ENCODE data around the gene APMAP.

APMAP gene

DNA sequence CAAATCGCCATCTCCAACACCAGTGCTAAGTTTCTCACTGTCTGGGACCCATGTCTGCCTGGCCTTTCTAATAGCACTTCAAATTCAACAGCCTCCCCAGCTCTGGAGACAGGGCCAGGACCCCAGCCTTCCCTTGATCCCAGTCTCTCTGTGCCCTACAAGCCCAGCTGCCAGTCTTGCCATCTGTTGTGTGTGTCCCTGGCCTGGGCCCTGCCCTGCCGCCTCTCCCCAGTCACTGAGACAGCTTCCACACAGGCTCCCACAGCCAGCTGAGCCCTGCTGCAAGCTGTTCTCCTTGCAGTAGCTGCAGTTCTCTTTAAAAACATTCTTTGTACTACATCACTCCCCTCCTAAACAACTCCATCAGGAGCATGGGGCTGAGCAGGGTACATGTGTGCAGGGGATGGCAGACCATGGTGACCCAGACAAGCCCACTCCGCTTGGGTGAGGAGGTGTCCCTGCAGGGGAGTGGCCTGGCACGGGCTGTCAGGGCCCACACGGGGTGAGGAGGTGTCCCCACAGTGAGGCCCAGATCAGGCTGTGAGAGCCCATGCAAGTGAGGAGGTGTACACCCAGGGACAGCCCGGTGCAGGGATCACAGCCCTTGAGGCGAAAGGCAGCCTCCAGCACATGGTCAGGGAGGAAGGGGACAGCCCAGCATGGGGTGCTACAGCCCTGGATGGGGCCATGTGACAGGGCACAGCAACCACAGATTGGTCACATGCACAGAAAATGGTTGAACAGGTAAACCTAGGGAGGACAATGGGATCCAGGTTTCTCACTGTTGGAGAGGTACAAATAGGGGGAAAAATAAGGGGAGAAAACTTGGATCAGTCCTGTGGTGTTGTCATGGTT is 27.3 kb downstream of the APMAP start:
- no peak for DNase-seq (ENCODE audit: low read depth)

DNA sequence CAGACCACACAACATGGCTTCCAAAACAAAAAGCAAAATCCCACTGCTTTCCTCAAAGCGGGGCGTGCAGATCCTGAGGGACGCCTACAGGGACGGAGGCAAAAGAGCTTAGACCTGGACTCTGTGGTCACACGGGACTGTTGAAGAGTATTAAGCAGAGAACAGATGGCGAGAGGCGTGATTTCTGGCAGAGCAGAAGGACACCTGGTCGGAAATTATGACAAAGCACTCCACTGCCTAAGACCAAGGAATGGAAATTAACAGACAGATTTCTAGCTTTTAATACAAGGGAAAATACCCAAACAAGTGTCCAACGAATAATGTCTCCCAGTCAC is 28.1 kb downstream of the APMAP start:
- DNase-seq (ENCODE audit: low read depth): no peak

DNA sequence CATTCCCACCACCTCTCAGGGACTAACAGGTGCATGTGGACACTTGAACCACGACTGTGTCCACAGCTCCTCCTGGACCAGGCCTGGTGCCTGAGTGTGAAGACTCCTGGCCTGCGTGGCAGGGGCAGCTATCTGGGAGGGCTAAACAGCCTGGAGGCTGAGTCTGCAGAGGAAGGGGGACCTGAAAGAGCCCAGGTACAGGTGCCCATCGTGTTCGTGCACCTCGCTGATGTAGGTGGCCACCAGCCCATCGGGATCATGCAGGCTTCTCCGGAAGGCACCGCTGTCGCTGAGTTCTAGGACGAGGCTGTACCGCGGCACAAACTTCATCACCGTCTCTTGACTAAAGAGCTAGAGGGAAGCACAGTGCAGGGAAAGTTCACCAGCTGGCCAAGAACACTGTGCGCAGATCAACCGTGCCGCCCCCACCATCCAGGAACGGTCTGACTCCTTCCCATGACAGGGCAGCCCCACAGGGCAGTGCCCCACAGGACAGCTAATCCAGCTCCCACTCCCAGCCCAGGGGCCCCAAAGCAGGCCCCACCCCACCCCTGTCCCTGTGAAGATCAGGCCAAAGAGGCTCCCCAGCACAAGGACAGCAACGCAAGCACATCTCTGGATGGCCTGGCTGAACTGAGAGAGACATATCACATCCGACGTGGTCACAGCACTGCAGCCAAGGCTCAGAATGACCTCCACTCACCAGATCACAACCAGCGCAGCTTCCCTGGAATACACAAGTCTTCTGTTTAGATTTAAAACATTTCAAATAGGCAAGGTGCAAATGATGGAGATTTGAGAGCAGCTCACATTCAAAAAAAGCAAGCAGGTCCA is 28.7 kb downstream of the APMAP start:
- no peak for DNase-seq (ENCODE audit: low read depth)

DNA sequence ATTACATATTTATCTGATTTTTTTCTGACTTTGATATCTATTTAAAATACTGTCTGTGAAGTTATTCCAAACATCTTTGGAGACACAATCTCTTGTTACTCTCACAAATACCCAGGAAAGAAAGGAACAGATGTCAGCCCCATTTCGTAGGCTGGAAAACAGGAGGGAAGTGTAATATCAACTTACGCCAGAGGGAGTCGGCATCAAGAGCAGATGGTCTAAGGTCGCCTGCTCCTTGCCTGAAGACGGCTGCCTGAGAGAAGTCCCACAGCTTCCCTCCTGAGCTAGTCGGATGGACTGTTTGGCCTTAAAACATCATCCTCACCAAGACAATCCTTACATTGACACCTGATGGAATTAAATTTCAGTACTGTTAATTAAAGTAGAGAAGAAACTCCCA is 30.0 kb downstream of the APMAP start:
- no peak for DNase-seq (ENCODE audit: low read depth)

DNA sequence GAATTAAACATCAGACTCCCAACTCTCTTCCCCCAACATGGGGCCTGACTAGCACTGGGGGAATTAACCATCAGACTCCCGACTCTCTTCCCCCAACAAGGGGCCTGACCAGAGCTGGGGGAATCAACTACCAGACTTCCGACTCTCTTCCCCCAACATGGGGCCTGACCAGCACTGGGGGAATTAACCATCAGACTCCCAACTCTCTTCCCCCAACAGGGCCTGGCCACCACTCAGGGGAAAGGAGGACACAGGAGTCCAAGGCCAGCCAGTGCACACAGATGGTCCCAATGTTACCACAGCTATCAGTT is 30.4 kb downstream of the APMAP start:
- no peak for DNase-seq (ENCODE audit: low read depth)

DNA sequence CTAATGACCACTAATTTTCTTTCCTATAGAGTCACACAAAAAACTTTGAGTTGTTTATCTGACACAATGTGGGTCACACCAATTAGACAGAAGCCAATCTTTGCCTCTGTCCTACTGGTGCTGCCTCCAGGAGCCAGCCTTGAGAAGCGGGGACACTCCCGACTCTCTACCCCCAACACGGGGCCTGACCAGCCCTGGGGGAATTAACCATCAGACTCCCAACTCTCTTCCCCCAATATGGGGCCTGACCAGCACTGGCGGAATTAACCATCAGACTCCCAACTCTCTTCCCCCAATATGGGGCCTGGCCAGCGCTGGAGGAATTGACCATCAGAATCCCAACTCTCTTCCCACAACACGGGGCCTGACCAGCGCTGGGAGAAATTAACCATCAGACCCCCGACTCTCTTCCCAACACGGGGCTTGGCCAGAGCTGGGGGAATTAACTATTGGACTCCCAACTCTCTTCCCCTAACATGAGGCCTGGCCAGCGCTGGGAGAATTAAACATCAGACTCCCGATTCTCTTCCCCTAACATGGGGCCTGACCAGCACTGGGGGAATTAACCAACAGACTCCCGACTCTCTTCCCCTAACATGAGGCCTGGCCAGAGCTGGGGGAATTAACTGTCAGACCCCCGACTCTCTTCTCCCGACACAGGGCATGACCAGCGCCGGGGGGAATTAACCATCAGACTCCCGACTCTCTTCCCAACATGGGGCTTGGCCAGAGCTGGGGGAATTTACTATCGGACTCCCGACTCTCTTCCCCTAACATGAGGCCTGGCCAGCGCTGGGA is 31.0 kb downstream of the APMAP start:
- no peak for DNase-seq (ENCODE audit: low read depth)

DNA sequence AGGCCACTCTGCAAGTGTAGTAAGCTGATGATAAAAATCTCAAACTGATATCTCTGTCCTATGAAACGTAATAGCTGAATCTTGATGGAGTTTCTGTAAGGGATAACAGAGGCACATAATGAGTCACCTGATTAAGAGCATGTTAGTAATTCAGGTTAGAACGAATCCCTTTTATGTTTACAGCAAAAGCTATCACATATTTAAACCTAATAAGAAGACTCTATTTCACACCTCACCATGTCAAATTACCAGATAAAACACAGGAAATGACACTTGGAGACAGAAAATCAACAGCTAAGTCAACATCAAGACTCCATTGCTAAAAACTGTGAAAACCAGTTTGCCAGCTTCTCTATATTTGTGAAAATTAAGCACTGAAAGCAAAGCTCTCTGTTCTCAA is 31.7 kb downstream of the APMAP start:
- DNase-seq (ENCODE audit: low read depth): no peak

DNA sequence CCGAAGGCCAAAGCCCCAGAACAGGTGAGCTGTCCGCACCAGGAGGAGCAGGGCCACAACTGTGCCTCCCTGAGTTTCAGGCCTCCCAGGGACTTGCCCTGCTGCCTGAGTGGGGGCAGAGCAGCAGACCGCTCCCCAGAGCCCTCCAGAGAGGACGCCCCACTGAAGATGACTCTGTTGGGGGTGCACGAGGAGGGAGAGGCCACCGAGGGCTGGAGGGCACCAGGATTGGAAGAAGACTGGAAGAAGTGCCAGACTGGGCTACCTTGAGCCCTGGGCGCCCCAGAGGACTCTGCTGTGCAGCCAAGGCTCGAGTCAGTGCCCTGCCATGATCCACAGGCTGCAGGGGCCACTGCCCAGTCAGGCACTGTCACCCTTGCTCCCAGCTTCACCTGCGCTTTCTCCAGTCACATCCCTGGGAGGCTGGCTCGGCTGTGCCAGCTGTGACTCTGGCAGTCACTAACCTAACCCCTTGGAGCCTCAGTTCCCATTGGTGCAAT is 32.2 kb downstream of the APMAP start:
- DNase-seq (ENCODE audit: low read depth): no peak

DNA sequence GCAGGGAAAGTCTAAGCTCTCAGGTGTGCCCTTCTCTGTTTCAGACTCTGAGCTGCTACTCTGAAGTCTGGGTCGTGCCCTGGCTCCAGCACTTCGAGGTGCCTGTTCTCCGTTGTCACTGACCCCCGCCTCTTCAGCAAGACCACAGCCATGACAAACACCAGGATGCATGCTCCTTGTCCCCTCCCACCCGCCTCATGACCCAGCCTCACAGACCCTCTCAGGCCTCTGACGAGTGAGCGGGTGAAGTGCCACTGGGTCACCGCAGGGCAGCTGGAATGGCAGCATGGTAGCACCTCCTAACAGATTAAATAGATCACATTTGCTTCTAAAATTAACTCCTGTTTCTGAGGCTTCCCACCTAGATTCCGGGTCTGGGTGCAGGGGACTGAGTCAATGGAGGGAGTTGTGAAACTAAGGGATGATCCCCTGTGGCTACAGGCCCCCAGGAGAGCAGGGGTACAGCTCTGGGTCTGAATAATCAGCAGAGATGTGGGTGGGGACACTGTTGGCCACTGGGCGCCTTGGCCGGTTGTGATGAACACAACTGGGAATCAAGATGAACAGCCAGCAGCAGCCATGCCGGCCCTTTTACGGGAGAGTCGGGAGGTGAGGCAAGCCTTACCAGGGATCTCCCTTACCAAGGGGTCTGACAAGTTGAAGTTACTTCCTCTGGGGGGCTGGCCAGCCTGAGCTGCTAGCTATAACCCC is 32.8 kb downstream of the APMAP start:
- DNase-seq (ENCODE audit: low read depth): no peak

DNA sequence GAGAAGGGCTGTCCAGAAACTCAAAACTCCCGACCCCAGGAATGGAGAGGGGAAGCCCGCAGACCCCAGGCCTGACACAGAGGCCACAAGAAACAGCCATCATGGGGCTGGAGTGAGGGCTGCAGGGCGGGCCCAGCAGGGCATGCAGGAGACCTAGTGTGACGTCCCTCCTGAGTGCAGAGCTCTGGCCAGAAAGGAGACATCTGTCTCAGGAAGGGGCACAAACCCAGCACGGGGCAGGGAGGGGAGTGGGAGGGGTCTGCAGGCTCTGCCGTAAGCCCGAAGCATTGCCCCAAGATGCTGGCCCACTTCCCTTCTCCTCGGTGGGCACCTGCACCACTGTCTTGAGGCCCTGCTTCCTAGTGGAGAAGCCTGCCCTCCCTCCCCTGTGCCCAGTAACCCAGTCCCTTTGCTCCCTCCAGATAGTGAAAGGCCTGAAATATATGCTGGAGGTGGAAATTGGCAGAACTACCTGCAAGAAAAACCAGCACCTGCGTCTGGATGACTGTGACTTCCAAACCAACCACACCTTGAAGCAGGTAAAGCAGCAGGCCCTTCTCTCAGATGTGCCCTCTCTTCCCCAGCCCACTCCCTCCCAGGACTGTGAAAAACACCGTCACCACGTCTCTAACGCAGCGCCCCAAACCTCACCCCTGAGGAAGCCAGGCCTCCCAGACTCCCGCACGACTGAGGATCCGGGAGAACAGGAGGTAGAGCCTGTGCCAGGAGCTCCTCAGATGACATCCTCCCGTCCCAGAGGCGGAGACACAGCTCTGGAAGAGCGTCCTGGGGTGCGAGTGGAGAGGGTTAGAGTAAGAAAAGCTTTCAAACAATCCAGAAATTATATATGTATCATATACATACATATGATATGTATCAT is 33.8 kb downstream of the APMAP start:
- no peak for DNase-seq (ENCODE audit: low read depth)

DNA sequence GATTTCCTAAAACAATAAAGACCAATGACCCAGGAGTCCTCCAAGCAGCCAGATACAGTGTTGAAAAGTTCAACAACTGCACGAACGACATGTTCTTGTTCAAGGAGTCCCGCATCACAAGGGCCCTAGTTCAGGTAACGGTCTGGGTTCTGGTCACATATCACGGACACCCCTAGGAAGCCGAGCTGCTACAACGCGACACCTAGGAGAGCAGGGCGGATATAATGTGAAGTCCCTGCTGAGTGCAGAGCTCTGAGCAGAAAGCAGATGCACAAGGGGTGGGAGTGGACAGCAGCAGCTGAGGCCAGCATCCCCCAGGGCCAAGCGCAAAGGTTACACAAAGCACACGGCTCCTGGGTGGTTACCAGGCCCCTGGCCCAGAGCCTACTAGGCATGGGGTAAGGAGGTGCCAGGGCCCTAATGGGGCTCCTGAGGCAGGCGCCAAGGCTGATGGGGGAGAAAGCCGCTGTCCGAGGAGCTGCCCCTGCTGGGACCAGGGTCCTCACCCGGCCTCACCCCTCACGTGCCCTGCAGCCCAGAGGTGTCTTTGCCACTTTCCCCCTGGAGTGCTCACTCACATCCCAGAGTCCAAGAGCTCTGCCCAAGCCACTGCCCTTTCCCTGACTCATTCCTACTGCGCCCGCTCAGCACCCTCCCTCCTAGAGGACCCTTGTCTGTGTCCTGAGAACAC is 35.1 kb downstream of the APMAP start:
- DNase-seq (ENCODE audit: low read depth): no peak

DNA sequence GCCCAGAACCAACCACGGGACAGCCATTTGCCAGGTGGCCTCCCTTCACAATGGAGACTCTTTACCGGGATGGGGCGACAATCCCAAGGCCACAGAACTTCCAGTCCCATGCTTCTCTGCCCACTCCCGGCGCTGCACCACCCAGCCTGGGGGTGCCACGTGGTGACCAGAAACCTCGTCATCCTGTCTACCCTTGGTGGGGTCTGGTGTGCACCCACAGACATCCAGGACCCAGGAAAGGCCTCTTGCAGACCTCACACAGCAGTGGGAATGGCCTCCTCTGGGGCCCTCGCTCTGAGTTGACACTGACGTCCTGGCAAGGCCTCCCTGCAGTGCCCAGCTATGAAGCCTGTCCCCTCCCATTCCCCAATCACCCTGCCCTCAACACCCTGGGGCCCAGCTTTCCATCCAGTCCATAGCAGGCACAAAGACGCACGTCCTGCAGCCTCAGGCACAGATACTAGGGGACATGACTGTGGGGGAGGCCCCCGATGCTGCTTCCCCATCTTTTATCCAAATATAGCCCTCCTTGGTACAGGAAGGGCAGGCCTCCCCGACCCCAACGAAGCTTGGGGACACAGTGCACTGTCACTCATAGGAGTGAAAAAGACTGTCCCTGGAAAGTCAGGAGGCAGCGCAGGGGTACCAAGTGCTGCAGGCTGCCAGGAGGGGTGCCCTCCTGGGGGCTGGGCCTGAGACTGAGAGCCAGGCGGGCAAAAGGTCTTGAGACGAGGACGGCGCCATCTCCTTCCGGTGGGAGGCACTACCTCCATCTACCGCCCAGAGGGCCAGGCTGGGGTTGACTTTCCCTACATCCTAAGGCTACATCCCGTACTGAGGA is 36.3 kb downstream of the APMAP start:
- DNase-seq (ENCODE audit: low read depth): no peak

DNA sequence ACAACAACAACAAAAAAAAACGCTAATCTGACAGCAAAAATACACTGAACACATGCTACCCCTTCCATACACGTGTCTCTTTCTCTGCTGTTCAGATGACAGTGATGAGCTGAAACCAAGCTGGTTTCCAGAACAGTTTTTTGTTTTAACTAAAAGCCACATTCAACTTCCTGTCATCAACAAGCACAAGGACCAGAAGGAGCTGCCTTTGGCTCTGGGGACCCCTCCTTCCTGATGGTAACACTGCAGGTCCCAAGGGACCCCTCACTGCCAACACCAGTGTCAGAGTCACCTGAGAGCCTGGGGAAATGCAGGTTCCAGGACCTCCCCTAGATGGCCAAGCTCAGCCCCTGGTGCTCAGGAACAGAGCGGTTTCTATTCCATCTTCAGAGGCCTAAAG is 37.5 kb downstream of the APMAP start:
- no peak for DNase-seq (ENCODE audit: low read depth)

DNA sequence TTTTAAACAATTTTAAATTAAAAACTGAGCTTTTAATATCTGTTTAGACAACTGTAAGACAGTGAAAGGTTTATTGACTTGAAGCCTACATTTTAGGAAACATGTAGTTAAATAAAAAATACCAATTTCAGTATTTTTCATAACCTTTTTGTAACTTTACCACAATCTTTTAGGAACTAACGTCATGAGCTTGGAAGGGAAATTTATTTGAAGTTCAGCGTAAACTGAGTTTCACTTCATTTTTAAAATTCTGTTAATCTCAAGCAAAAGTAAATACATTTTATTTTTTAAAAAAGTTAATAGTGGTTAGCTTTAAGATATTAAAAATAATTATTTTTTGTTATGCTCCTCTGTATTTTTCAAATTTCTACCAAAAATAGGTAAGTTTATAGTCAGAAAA is 38.0 kb downstream of the APMAP start:
- no peak for DNase-seq (ENCODE audit: low read depth)

DNA sequence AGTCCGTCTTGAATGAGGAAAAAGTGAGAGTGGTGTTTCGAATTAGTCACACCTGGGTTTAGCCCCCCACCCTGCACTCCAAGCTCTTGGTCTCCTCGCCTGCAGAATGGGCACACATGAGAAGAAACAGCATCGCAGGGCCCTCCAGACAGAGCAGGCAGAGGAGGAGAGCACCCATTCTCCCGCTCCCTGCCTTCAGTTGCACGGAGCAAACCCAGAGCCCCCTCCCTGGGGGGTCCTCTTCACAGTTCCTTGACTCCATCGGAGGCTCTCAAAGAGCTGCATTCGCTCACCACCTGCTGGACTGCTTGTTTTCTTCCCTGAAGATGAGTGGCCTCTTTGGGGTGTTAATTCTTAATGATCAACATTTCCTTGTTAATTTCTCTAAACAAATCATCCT is 38.4 kb downstream of the APMAP start:
- DNase-seq (ENCODE audit: low read depth): no peak

DNA sequence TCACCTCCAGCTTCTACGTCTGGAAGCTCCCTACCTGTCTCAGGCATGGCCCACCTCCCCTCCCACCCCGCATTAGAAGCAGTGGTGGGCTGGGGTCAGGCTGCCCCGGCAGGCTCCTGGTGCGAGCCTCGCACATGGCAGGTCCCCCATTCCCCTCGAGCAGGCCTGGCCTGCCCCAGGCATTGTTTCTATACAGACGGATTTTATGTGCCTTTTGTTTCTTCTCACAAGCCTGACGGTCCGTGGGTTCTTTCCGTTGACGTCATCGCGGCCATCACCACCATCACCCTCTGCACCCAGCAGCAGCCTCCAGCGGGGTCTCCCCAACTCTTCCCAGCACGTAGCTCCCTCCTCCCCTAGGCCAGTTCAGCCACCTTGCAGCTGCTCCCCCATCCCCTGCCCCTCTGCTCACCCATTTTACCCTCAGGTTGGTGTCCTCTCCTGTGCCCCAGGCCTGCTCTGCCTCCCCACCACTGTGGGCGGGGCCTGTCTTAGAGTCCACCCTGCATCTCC is 38.9 kb downstream of the APMAP start:
- DNase-seq (ENCODE audit: low read depth): no peak

DNA sequence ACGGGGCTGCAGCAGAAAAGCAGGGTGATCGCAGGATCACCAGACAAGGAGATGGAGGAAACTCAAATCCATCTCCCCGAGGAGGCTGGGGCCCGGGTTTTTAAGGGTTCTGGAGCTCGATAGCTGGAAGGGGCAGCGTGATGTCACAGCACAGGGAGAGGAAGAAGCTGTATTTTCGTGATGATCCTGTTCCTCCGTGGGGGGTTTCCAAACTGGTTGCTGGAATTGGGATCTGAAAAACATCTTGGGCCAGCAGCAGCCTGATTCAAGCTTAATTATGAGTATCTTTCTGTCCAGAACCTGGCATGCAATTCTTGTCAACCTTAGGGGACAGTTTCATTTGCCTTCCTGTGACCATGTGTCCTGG is 39.4 kb downstream of the APMAP start:
- DNase-seq (ENCODE audit: low read depth): no peak

DNA sequence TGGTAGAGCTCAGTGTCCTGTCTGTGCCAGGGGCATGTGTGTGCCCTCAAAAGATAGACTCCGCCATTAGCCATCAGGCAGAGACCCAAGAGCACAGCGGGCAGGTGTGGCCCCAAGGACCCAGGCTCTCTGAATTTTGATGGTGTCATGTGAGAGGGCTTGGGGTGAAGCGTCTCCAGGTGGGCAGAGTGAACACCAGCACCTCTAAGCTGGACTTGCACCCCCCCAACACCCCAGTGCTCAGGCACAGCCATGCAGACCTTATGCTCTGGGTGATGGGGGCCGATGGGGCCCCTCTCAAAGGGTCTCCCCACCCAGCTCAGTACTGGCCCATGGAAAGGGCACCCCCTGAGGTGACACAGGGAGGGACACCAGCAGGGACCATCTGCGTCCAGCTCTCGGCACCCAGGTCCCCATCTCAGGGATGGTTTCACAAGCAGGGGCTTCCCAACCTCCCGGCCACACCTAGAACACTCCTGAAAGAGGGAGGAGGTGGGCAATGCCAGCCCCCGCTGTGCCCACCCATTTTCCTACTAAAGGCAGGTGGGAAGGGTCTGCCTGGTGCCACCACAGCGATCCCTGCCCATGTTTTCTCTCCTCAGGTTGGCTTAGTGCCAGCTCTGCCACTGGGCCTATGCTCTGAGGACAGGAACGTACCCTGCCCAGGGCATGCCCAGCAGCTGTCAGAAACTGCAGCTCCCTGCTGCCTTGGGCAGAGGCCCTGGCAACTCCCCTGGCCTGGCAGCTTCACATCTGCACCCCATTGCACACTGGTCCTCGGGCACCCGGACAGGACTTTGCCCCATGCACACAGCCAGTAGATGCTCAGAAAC is 40.0 kb downstream of the APMAP start:
- no peak for DNase-seq (ENCODE audit: low read depth)
